Common myeloid progenitor, CD34-positive (primary cell): ENCODE measurements around the gene CHI3L2.

Experiments used
- CTCF ChIA-PET: fragments of 350-600 bp; sonication (Branson Sonifier 250); formaldehyde crosslinking; loops from one replicate; lab custom pipeline; 2021; ENCODE audit warnings: antibody characterized with exemption; lab: Charles Lee
- POLR2A ChIA-PET: fragments of 350-600 bp; sonication (Branson Sonifier 250); formaldehyde crosslinking; loops from one replicate; lab custom pipeline; 2021; ENCODE audit warnings: antibody characterized with exemption; lab: Charles Lee
- DNase-seq, 3 donors: peaks; one replicate each; pipeline versions ENCODE4 v3.0.0 to v3.0.0-alpha.2; 2013
- H3K27ac ChIP-seq, 2 experiments: 1 replicate in 1 of 2; 2 replicates in 1 of 2; pipeline ENCODE4 v1.7.0; 2013; ENCODE audit warnings: inconsistent platforms in 2 of 2, low read length in 2 of 2, mild to moderate bottlenecking in 2 of 2, low read depth in 1 of 2, moderate library complexity in 1 of 2; ENCODE audit not compliant: severe bottlenecking in 2 of 2, insufficient read depth in 1 of 2, poor library complexity in 1 of 2
- H3K27me3 ChIP-seq, 5 experiments: replicated peaks in 2 of 5; 1 replicate in 3 of 5; 2 replicates in 2 of 5; pipeline versions ENCODE4 v1.6.1 to v1.7.0; 2013; ENCODE audit warnings: low read length in 4 of 5, mild to moderate bottlenecking in 2 of 5, moderate library complexity in 2 of 5, inconsistent platforms in 1 of 5; ENCODE audit not compliant: insufficient read depth in 5 of 5, control insufficient read depth in 4 of 5
- H3K36me3 ChIP-seq, 4 experiments: 1 replicate in 2 of 4; 2 replicates in 2 of 4; pipeline versions ENCODE4 v1.6.1 to v1.7.0; 2013; ENCODE audit warnings: low read length in 3 of 4, control low read depth in 1 of 4, mild to moderate bottlenecking in 1 of 4; ENCODE audit not compliant: control insufficient read depth in 4 of 4, insufficient read depth in 4 of 4
- H3K4me1 ChIP-seq, 4 experiments: 1 replicate in 3 of 4; 2 replicates in 1 of 4; pipeline versions ENCODE4 v1.6.1 to v1.7.1; 2013; ENCODE audit warnings: low read length in 3 of 4, mild to moderate bottlenecking in 3 of 4, control low read depth in 1 of 4, inconsistent platforms in 1 of 4, moderate library complexity in 1 of 4; ENCODE audit not compliant: control insufficient read depth in 4 of 4, insufficient read depth in 4 of 4; ENCODE audit errors: control extremely low read depth in 1 of 4
- H3K4me3 ChIP-seq, 7 experiments: 1 replicate in 4 of 7; 2 replicates in 3 of 7; pipeline versions ENCODE4 v1.5.1 to v1.7.0; 2013; ENCODE audit warnings: mild to moderate bottlenecking in 7 of 7, low read length in 6 of 7, moderate library complexity in 6 of 7, inconsistent platforms in 2 of 7, low read depth in 2 of 7, control low read depth in 1 of 7; ENCODE audit not compliant: insufficient read depth in 4 of 7, control insufficient read depth in 1 of 7; ENCODE audit errors: extremely low read depth in 1 of 7
- H3K9me3 ChIP-seq, 5 experiments: 1 replicate in 4 of 5; 2 replicates in 1 of 5; pipeline versions ENCODE4 v1.6.1 to v1.7.1; 2013; ENCODE audit warnings: low read length in 4 of 5, mild to moderate bottlenecking in 2 of 5, inconsistent platforms in 1 of 5, low read depth in 1 of 5, moderate library complexity in 1 of 5; ENCODE audit not compliant: control insufficient read depth in 4 of 5, insufficient read depth in 2 of 5; ENCODE audit errors: control extremely low read depth in 1 of 5
- WGBS: methylation state at CpG from one replicate; pipeline ENCODE4 v1.1.5; 2013; ENCODE audit not compliant: insufficient coverage; 5-methylcytosine and 5-hydroxymethylcytosine counted together

The CHI3L2 gene

DNA sequence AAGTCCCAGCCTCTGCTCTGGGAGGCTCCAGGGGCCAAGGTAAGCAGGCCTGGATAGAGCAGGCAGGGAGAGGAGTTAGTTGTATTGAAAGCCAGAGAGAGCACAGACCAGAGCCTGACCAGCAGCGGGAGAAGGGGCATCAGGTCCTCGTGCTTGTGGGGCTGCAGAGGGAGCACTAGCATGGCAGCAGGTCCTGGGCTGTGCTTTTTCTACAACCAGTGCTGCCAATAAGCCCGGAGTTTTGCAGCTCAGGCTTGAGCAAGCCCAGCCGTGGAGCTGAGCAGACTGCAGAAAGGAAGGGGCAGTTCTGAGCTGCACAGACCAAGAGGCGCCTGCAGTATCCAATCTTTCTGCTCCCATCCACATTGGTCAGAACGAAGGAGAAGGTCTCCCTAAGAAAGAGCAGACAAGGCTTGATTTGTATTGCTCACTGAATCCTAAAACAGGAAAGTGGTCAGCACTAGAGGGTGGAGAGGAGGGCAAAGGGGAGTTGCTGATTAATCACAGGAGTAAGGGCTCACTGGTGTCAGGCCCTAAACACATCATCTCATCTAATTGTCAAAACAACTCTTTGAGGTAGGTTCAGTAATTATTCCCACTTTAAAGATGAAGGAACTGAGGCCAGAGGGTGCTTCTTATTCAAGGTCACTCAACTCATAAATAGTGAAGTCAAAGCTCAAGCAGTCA is 29.8 kb upstream of the CHI3L2 start:
- CTCF ChIA-PET: interaction anchor here (1.0 to 10.2 kb wide), 9 partner anchors 9 to 472 kb away, joined by 3 to 123 read pairs (median 4); no protein-coding TSS in a partner anchor
- Histone ChIP-seq H3K4me1 (peaks cover 14 to 70% (median 38%) of the 10 kb centered on the region in 4 experiments), H3K27ac (no peak overlapping the region), H3K27me3 (no peaks in the 10 kb centered on the region), H3K4me3 (no peak overlapping the region), H3K36me3 (peaks cover 0 to 31% (median 10%) of the 10 kb centered on the region in 4 experiments), H3K9me3 (no peaks in the 10 kb centered on the region)
- 74% methylated on average over 4 of the region's 6 CpGs for WGBS
- peak; percentile 55 to 76 (median 64) for DNase-seq
- POLR2A ChIA-PET: no interaction called here

GRCh38 chr1:111198836-111199235 is 28.7 kb upstream of the CHI3L2 start:
- CTCF ChIA-PET: interaction anchor here (0.8 to 10.2 kb wide), 10 partner anchors 11 to 471 kb away, joined by 3 to 123 read pairs (median 4); no protein-coding TSS in a partner anchor
- Histone ChIP-seq H3K9me3 (no peaks in the 10 kb centered on the region), H3K4me1 (peaks cover 11 to 69% (median 38%) of the 10 kb centered on the region in 4 experiments), H3K27ac (peak overlapping the region in 1 of 2 experiments; percentile 27), H3K4me3 (no peak overlapping the region), H3K27me3 (no peaks in the 10 kb centered on the region), H3K36me3 (peaks cover 0 to 31% (median 10%) of the 10 kb centered on the region in 4 experiments)
- DNase-seq: no peak
- POLR2A ChIA-PET: no interaction called here
- 100% methylated on average over 3 of the region's 5 CpGs for WGBS

GRCh38 chr1:111199329-111199728 is 28.2 kb upstream of the CHI3L2 start:
- Histone ChIP-seq H3K27ac (peak overlapping the region in 1 of 2 experiments; percentile 27), H3K27me3 (no peaks in the 10 kb centered on the region), H3K4me3 (peak overlapping the region in 1 of 7 experiments; percentile 21), H3K36me3 (peaks cover 0 to 27% (median 10%) of the 10 kb centered on the region in 4 experiments), H3K9me3 (no peaks in the 10 kb centered on the region), H3K4me1 (peaks cover 11 to 73% (median 42%) of the 10 kb centered on the region in 4 experiments)
- WGBS: 100% methylated on average over 2 of the region's 3 CpGs
- ChIA-PET CTCF (interaction anchor here (0.8 to 10.2 kb wide), 8 partner anchors 19 to 471 kb away, joined by 3 to 123 read pairs (median 4); no protein-coding TSS in a partner anchor), POLR2A (no interaction called here)
- no peak for DNase-seq

DNA sequence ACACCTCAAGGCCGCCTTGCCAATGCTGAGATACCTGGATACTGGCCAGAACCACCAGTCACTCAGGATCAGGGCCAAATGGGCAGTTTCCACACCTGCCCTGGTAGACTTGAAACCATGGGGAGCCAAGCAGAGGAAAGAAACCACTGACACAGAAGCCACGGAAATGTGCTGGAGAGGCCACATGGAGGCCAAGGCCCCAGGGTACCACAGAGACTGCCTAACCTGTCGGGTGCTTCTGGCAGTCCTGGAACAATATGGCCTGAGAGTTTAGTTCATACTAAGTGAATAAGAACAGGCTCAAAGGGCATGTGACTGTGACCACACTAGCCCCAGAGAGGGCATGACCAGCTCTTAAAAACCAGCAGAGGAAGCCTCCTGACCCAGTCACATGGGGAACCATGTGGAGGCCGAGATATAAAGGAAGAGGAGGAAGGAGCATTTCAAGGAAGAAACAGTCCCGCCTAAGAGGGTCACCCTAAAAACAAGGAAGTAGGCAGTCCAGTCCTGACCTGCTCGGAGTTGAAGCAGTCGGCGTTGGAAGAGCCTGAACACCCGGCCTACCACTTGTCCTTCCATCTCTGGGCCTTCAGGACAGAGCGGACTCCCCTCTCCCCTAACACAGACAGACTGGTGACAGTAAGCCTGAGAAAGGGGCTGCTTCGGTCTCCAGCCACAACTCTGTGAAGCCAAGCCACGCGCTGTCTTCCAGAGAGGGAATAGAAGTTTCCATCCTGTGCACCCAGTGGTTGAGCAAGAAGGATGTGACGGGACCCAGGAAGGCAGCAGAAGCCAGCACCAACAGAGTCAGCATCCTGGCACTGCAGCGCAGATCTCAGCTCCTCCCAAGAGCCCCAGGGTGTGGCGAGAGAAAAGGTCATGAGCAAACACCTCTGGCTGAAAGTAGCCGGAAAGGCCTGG is 27.4 kb upstream of the CHI3L2 start, which contains the start of gene DENND2D:
TSS of gene DENND2D (minus strand) at position 766 of the 921 bp plus-strand sequence. CDS start at position 579, 187 bp downstream.
- peak in 2 of 3 donors; percentile 46 to 76 for DNase-seq
- WGBS: 75% methylated on average over 15 of the region's 17 CpGs
- Histone ChIP-seq H3K4me1 (peaks cover 17 to 81% (median 50%) of the 10 kb centered on the region in 4 experiments), H3K36me3 (peaks cover 0 to 20% (median 10%) of the 10 kb centered on the region in 4 experiments), H3K4me3 (no peak within 1 kb of the TSS), H3K9me3 (no peaks in the 10 kb centered on the region), H3K27ac (no peak within 1 kb of the TSS), H3K27me3 (no peaks in the 10 kb centered on the region)
- ChIA-PET CTCF (interaction anchor here (1.2 to 10.2 kb wide), 6 partner anchors 12 to 239 kb away, joined by 4 to 123 read pairs (median 4); no protein-coding TSS in a partner anchor), POLR2A (no interaction called here)

DNA sequence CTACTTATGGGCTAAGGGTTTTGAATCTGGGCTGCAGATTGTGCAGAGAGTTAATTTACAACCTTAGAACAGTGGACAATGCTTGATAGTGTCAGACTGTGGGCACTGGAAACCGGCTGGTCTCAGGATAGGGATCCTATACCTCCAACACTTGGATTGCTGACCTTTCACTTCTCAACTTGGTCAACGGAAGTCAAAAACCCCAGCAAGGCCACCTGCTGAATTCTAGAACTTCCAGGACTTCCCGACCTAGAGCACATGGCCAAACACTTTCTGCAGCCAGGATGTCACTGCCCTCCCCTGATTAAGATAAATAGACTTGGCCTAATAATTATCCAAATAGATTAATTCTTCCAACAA is 26.7 kb upstream of the CHI3L2 start:
- Histone ChIP-seq H3K27me3 (no peaks in the 10 kb centered on the region), H3K36me3 (peaks cover 0 to 15% (median 9%) of the 10 kb centered on the region in 4 experiments), H3K27ac (no peak overlapping the region), H3K4me1 (peaks cover 23 to 87% (median 56%) of the 10 kb centered on the region in 4 experiments), H3K9me3 (no peaks in the 10 kb centered on the region), H3K4me3 (no peak overlapping the region)
- DNase-seq: no peak
- ChIA-PET CTCF (interaction anchor here (1.2 to 10.2 kb wide), 3 partner anchors 13 to 200 kb away, joined by 4 to 123 read pairs (median 4); no protein-coding TSS in a partner anchor), POLR2A (no interaction called here)
- WGBS: 89% methylated on average over 1 of the region's 3 CpGs

DNA sequence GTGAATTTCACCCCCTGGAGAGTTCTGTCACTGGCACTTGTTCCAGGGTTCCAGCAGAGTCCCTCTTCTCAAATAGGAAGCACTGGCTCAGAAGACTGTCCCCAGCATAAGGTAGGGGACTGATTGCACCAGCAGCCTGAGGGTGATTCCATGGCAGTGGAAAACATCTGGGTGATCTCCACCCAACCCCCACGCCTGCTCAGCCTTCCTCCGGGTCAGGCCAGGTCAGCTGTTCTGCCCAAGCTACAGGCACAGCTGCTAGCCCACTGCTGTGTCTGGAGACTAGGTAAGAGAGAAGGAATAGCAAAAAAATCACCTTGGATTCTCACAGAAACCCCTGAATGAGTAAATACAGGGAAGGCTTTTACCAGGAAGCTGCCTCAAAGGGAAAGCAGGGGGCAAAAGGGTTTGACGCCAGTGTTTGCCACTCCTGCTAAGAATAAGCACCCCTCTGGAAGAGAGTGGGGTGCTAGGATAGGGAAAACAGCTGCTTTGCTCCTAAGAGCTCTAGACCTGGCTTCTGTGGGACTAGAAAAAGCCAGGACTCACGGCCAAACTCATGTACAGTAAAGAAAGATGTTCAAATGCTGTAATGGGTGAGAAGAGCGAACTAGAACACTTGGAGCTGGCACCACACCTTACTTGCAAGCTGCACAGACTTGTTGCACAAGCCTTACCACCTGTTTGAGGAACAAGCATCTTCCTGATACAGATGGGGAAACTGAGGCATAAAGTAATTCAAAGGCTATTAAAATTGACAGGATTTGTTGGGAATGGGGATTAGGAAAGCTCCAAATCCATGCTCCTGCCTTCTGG is 26.0 kb upstream of the CHI3L2 start:
- Histone ChIP-seq H3K36me3 (peaks cover 0 to 12% (median 6%) of the 10 kb centered on the region in 4 experiments), H3K27ac (no peak overlapping the region), H3K27me3 (no peaks in the 10 kb centered on the region), H3K9me3 (no peaks in the 10 kb centered on the region), H3K4me3 (no peak overlapping the region), H3K4me1 (peaks cover 23 to 94% (median 59%) of the 10 kb centered on the region in 4 experiments)
- POLR2A ChIA-PET: no interaction called here
- no peak for DNase-seq
- CTCF ChIA-PET: interaction anchor here (0.7 to 10.2 kb wide), 6 partner anchors 14 to 200 kb away, joined by 3 to 123 read pairs (median 4); no protein-coding TSS in a partner anchor
- WGBS: 94% methylated on average over 2 of the region's 5 CpGs
